HG03565 (cell line): ENCODE results near the gene HSPG2.
"Not testable (repeated sequence)": the region's sequence is repeated elsewhere in the genome, so short reads cannot be mapped to it uniquely, and the experiment has no call there.

Experiments used
- ATAC-seq: cut with Tn5 transposase; IDR thresholded peaks from one replicate; pipeline ENCODE4 v1.9.1; 2021; ENCODE audit warnings: mild to moderate bottlenecking, moderate library complexity; ENCODE audit not compliant: unreplicated experiment

The HSPG2 gene

DNA sequence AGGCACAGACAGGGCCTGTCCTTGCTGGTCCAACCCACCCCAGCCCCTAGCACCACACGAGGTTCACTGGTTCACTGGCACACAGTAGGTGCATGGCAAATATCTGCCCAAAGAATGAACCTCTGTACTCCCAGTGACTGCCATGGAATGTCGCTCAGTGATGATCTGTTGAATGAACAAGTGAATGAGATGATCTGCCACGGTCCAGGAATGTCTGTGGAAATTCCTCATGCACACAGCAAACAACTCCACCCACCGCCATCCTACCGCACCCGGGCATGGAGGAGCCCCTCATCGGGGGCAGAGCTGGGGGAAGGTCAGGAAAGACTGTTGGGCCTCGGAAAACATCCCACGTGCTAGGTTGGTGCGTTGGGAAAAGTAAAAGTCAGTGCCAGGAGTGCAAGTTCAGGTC lies 1.7 kb downstream of the HSPG2 start:
- ATAC-seq = no peak

DNA sequence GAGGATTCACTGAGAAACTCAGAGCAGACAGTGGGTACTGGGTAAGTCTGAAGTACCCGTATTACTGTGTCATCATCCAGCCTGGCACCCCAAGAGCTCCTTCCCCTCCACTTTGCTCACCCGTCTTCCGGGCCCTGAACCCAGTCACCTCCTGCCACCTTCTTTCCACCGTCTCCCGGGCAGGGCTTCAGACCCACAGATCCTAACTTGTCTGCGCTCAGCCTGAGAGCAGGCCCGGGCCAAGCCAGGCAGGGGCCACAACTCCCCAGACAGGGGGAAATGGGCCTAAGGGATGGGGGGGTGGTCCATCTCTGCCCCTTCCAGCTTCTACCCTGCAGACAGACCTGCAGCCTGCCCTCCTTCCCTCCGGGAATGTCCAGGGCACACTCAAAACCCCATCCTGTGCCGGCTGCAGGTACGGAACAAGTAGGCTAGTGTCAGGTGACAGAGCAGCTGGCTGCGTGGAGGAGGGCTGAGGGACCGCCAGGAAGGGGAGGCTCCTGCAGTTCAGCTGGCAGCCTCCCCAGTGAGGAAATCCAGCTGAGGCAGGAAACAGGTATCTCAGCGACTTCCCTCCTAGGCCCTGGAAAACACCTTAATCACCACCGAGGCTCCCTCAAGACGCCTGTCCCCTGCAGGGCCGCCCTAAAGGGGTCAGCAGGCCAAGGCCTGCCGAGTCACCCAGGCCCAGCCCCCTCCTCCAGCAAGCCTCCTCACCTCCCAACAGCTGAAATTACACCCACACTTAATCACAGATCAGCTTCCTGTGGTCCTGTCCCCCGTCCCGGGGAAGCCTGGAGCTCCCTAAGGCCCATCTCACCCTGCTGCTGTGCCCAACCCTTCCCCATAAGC lies 3.5 kb downstream of the HSPG2 start:
- no peak for ATAC-seq

DNA sequence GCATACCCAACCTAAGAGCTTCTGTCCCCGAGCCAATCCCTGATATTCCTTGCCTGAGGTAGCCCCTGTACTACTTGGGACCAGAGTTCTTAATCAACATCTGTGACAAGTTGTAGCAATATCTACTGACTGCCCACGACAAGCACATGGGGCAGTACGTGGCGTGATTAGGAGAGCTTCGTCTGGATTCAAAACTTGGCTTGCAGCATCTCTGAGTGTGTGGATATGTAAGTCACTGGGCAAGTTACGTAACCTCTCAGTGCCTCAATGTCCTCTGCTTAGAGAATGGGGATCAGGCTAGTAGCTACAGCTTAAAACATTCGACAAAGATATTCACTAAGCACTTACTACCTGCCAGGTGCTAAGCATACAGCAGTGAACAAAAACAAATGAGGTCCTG lies 5.0 kb downstream of the HSPG2 start:
- ATAC-seq = no peak

DNA sequence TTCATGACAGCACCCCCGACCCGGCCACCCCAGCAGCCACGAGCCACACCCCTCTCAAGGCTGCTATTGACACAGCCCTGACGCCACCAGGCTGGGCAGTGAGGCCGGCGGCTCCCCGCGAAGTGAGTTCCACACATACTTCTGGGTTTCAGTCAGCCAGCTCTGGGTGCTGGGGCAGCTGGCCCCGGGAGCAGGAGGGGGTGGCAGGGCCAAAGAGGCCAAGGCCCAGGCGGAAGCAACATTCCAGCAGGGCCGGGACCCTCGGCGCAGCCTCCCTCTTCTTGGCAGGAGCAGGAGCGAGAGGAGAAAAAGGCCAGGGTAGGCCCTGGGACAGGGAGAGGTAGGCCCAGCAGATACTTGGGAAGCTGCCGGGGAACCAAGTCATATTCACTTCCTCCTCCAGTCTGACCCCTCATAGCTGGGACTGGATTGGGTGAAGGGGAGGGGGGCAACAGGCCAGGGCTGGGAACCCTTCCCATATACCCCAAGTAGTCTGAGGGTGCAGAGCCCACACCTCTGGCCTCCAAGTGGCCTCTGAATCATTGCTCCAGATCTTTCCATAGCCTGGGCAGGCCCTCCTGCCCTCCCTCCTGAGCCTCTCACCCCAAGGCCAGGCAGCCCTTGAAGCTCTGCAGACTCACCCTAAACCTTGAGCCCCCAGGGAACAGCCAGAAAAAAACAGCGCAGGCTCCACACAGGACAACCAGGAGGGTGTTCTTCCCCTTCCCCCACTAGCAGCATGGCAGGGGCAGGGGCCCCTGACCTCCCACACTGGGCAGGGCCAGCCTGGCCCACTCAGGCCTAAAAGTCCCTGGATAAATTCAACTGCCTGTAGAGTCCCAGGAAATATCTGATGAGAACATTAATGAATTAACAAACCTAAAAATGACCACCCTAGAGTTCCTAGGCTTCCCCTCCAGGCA lies 5.7 kb downstream of the HSPG2 start:
- no peak for ATAC-seq

DNA sequence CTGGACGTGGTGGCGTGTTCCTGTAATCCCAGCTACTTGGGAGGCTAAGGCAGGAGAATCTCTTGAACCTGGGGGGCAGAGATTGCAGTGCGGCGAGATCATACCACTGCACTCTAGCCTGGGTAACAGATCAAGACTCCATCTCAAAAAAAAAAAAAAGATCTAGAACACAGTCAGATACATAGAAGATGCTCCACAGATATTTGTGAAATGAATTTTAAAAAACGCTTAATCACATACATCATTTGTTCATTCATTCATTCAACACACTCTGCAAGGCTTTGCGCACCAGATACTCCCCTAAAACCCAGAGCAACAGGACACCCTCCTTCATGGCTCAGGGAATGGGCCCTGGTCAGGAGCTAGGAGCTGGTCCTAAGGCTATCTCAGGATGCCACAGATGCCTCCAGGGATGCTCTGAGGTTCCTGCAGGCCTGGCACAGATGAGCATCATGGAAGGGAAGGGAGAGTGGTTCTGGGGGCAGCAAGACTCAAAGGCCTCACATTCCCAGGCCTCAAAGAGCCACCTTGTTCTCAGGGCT lies 6.4 kb downstream of the HSPG2 start:
- ATAC-seq = no peak

DNA sequence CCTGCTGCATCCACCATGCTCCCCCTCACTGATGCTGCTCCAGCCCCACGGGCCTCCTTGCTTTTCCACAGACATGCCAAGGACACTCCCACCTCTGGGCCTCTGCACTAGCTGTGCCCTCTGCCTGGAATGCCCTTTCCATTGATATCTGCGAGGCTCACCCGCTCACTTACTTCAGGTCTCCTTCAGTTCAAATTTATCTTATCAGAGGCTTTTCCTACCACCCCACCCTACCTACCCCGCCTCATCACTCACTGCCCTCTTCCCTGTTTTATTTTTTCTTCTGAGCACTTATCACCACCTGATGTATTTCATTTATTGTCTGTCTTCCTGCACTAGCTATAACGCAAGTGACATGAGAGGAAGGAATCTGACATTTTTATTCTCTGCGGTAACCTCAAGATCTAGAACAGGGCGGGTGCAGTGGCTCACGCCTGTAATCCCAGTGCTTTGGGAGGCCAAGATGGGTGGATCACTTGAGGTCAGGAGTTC lies 7.0 kb downstream of the HSPG2 start:
- ATAC-seq = no peak

DNA sequence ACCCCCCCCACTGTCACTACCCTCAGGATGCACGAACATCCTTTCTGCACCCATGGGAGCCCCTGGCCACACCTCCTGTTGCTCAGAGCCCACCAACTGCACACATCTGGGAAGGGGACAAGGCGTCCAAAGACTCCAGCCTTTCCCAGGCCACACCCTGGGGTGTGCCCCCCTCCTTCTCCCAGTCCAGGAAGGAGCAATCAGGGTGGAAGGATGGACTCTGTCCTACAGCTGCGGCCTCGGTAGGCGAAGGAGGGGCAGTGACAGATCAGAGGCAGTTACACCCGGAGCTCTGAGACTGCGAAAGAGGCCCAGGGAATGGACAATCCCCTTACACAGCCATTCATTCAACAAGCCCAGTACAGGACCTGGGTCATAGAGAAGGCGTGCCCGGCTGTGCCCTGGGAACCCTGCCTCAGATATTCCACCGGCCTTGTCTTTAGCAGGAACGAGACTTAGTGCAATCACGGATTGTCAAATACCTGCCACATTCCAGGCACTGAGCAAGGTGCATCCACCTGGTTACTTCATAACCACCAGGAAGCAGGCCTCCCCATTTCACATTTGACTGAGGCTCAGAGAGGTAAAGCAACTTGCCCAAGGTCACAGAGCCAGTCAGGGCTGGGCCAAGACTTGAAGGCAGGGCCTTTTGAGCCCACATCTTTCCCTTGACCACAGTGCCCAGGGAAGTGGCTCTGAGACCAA lies 9.4 kb downstream of the HSPG2 start:
- ATAC-seq = no peak

DNA sequence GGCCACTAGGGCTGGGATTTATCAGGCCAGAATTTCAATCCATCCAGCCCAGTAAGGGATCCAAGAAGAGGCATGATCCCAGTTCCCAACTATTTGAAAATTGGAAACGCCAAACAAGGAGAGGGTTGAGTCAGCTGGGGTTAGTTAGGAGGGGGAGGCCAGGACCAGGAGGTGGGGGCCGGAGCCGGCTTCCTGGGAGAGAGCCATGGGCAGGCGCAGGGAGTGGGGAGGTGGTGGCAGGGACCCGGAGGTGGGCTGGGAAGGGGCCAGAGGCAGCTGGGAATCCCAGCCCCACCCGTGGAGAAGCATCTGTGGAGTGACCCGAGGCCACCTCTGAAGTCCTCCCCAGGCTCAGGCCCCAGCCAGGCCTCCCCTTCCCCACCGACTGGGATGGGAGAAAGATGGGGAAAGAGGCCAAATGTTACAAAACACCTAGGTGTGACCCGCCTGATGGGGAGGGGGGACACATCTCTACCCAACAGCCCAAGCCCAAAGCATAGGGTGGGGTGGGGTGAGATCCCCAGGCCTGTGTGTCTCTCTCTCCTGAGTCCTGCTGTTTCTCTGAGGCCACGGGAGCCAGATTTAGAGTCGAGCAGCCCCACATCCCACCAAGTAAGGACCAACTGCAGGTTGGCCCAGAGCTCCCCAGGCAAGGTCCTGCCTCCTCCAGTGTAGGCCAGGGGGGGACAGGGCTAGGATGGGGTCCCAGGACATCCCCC lies 10.1 kb downstream of the HSPG2 start:
- no peak for ATAC-seq

DNA sequence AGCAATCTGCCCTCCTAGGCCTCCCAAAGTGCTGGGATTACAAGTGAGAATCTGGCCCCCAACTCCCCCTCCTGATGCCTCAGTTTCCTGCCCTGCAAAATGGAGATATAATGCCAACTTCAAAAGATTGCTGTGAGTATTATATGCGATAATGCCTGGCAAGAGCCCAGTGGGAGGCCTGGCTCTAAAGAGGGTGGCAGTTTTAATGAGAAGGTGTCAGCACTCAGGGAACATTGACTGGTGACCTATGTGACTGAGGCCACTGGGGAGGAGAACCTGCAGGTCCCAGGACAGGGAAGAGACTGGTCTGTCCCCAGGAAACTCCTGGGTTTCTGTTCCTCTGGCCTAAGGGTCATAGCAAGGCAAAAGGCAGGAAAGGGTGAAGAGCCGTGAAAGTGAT lies 11.0 kb downstream of the HSPG2 start:
- no peak for ATAC-seq

DNA sequence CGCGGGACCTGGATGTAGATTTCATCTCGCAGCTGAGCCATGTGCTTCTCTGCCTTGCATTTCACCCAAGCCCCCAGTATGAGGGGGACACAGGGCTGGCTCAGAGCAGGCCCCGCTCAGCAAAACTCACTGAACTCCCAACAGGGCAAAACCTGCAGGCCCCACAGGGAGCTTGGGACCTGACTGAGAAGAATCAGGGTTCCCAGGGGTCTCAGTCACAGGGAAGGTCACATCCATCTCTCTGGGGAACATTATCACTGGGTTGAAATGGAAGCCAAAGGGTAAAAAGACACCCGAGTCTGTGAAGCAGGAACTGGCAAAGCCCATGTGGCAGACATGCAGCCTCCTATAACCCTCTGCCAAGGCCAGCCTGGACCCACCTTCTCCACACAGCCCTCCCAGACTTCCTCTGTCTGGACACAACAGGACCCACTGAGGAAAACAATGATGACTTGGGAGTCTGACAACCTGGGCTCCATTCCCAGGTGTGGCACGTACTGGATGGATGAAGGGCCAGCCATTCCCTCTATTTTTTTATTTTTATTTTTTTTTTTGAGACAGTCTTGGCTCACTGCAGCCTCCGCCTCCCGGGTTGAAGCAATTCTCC lies 11.7 kb downstream of the HSPG2 start:
- ATAC-seq = no peak

DNA sequence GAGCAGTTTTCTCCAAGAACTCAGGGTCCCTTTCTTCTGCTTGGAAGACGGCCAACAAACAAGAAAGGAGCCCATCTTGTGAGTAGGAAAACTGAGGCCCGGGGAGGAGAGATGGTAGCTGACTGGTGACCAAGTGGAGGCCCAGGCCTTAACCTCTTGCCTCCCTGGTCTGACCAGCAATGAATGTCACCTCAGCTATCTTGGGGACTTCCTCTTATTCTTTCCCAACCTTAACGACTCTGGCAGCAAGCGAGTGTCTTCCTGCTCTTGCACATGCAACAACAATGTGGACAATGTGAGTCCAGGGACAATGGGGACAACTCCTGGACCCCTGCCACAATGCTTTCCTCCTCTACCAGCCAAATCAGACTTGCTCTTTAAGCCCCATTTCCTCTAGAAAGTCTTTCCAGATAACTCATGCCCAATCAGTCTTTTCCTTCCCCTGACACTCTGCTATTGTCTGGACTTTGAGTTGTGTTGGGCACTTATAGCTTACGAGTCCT lies 12.6 kb downstream of the HSPG2 start:
- ATAC-seq = no peak

DNA sequence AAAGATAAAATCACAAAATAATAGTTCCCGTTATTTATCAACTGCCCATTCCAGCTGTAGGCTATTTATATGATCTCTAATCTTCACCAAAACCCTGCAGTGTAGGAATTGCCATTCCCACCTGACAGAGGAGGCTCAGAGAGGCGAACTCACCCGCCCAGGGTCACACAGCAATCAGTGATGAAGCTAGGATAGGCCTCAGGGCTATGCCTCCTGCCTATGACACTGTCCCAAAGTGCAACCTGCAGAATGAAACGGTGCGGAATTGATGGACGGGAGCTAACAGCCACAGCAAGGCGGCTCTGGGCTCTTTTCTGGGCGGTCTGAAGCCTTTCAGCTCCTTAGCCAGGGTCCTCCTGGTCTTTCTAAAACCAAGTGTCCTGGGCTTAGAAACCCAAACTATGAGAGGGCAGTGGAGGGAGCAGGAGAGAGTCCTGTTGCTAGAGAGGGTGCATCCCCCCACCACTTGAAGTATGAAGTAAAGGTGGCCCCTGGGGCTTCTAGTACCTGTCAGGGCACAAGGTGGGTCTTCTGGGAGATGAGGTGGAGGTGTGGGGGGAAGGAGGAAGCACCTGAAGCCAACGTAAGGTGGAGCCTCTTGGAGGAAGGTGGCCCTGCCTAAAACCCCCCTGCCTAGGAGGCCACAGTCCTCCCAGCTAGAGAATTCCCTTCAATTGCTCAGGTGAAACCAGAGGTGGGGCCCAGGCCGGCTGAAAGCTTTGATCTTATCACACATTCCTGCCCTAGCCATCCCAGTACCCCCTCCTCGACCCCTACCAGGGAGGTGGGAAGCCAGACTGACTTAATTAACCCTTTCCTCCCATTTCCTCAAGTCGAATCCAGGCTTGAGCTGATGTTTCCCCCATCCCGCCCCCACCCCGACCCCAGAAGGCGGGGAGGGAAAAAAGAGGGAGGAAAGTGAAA lies 14.8 kb downstream of the HSPG2 start:
- ATAC-seq = no peak

DNA sequence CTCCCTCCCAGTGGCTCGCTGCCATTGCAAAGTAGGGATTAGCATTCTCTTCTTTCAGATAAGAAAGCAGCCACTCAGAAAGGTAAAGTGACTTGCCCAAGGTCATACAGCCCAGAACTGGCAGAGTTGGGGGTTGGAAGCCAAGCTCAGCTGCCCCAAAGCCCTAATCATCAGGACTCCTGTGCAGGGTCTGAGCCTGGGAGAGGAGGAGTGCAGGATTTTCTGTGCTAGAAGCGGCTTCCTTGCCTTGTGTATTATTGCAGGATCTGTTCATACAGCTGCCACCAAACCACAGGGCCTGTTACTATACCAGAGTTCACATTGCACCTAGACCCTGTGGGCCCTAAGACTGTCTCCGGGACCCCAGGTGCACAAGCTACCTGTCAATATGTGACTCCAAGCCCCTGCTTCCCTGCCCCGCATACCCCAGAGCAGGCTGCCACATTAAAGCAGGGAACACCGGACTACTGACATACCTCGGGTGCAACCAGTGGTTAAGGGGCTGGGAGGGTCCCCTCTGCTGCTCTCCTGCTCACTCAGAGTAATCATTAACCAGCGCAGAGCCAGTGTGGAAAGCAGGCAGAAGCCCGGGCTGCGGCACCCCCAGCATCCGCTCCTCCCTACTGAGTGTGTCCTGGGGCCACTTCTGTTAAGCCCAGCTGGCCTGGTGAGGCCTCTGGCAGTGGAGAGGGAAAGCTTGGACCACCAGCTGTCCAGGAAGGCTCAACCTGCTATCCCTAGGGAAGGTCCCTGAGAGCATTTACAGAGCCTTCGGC lies 15.8 kb downstream of the HSPG2 start:
- no peak for ATAC-seq

DNA sequence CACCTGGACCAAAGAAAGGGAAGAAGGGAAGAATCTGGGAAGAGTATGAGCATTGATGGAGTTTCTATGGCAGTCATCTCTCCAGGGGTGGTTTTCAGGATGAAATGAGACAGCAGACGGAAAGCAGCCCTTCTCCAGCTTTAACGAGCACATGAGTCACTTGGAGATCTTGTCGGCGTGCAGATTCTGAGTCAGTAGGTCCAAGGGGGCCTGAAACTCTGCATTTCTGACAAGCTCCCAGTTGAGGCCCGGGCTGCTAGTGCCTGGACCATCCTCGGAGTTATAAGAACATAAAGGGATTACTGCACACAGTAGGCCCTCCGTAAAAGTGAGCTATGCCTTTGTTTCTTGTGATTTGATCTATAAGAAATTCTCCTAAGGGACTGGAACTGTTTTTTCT lies 17.6 kb downstream of the HSPG2 start:
- ATAC-seq = no peak

DNA sequence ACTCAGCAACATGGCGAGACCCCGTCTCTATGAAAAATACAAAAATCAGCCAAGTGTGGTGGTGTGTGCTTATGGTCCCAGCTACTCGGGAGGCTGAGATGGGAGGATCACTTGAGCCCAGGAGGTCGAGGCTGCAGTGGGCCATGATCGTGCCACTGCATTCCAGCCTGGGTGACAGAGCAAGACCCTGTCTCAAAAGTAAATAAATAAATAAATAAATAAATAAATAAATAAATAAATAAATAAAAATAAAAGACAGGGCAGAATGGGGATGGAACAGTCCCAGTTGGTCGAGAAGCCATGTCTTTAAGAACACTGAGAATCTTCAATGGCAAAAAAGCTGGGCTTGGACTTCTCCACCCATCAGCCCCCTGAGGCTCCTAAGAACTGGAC lies 19.9 kb downstream of the HSPG2 start:
- not testable (repeated sequence) for ATAC-seq

DNA sequence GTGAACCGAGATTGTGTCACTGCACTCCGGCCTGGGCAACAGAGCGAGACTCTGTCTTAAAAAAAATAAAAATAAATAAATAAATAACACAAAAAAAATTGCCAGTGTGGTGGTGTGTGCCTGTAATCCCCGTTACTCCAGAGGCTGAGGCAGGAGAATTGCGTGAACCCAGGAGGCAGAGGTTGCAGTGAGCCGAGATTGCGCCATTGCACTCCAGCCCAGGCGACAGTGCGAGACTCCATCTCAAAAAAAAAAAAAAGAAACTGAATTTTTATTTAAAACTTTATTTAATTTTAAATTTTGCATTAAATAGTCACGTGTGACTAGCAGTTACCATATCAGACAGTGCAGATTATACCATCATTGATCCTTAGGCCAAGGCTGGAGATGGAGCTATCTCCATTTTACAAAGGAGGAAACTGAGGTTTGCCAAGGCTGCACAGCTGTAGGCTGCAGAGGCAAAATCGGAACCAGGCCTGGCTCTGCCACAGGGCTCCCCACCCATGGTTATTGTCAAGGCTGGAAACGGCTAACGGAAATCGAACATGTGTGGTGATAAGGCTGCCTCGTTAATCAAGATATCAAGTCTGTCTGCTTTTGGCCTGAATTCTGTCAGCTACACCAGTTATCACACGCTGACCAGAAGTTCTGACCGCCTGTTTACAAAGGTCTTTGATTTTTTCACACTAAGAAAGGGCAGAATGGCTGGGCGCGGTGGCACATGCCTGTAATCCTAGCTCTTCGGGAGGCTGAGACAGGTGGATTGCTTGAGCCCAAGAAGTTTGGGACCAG lies 20.5 kb downstream of the HSPG2 start:
- no peak for ATAC-seq
